RWPE1 (cell line): ENCODE data around the gene RIT2.

Experiments
- CTCF ChIA-PET: fragments of 350-600 bp; sonication (Branson Sonifier 250); formaldehyde crosslinking; extraction: SDS; loops from one replicate; lab custom pipeline; 2021; lab: Yijun Ruan, JAX
- POLR2A ChIA-PET: fragments of 400-600 bp; formaldehyde crosslinking; extraction: SDS; loops from one replicate; lab custom pipeline; 2020; ENCODE audit warnings: antibody characterized with exemption; ENCODE audit not compliant: low non-redundant PET; lab: Yijun Ruan, JAX
- DNase-seq: peaks from one replicate; pipeline ENCODE4 v3.0.0; 2012; ENCODE audit warnings: low spot score
- H3K27ac ChIP-seq: fragments of 450-650 bp; 2 replicates; pipeline ENCODE4 v1.5.1; 2017
- TF ChIP-seq, protein P1 (sequence below): fragments of 450-650 bp; conservative IDR thresholded peaks from 2 replicates; pipeline ENCODE4 v1.5.1; 2017; ENCODE audit warnings: low read depth, mild to moderate bottlenecking

RIT2 gene

DNA sequence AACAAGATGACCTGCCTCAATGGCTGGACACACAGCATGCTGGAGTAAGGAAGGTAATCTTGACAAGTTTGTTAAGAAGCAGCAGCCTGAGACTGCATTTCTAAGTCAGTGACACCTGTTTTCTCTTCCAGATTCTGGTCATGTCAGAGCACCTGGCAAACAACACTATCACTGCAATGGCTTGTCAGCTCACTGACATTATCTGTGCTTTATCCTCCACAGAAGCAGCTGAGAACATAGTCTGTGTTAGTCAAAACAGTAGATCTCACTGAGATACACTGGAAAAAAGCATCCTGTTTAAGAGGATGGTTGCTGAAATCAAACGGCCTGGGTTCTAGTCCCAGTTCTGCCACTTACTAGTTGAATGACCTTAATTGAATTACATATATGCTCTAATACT is 355.2 kb downstream of the RIT2 start:
- TF ChIP-seq, protein P1, sequence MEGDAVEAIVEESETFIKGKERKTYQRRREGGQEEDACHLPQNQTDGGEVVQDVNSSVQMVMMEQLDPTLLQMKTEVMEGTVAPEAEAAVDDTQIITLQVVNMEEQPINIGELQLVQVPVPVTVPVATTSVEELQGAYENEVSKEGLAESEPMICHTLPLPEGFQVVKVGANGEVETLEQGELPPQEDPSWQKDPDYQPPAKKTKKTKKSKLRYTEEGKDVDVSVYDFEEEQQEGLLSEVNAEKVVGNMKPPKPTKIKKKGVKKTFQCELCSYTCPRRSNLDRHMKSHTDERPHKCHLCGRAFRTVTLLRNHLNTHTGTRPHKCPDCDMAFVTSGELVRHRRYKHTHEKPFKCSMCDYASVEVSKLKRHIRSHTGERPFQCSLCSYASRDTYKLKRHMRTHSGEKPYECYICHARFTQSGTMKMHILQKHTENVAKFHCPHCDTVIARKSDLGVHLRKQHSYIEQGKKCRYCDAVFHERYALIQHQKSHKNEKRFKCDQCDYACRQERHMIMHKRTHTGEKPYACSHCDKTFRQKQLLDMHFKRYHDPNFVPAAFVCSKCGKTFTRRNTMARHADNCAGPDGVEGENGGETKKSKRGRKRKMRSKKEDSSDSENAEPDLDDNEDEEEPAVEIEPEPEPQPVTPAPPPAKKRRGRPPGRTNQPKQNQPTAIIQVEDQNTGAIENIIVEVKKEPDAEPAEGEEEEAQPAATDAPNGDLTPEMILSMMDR = no peak
- CTCF ChIA-PET = no interaction called here
- POLR2A ChIA-PET = no interaction called here
- no peak for DNase-seq
- no peak overlapping the region for H3K27ac ChIP-seq

- H3K27ac ChIP-seq = no peak overlapping the region
- ChIA-PET POLR2A (no interaction called here), CTCF (no interaction called here)
- DNase-seq = no peak
- TF ChIP-seq, protein P1 = no peak
Observed at GRCh38 chr18:42758852-42759251, 356.6 kb downstream of the RIT2 start.

- TF ChIP-seq, protein P1 = no peak
- DNase-seq = no peak
- CTCF ChIA-PET = no interaction called here
- POLR2A ChIA-PET = no interaction called here
- no peak overlapping the region for H3K27ac ChIP-seq
Observed at GRCh38 chr18:42756214-42756613, 359.3 kb downstream of the RIT2 start.

- POLR2A ChIA-PET = no interaction called here
- CTCF ChIA-PET = no interaction called here
- DNase-seq = no peak
- no peak overlapping the region for H3K27ac ChIP-seq
- TF ChIP-seq, protein P1 = no peak
Observed at GRCh38 chr18:42752916-42753315, 362.6 kb downstream of the RIT2 start.

- POLR2A ChIA-PET = no interaction called here
- TF ChIP-seq, protein P1 = no peak
- DNase-seq = no peak
- CTCF ChIA-PET = no interaction called here
- no peak overlapping the region for H3K27ac ChIP-seq
Observed at GRCh38 chr18:42746794-42747193, 368.7 kb downstream of the RIT2 start.

DNA sequence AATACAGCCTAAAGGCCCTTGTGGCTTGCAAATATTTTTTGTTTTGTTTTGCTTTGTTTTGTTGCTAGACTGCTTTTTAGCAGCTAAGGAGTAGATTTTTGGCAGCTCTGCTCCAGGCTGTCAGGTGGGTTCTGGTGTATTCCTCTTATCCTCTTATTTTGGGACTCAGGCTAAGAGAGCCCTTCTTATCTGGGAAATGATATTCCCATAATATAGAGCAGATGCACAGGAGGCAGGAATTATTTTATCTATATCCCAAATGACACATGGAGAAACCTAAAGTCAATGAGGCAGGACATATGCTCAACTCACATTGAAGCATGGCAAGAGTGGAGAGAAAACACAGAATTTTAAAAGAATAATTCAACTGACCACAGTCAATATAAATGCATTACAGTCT is 369.6 kb downstream of the RIT2 start:
- ChIA-PET POLR2A (no interaction called here), CTCF (no interaction called here)
- no peak for DNase-seq
- no peak overlapping the region for H3K27ac ChIP-seq
- TF ChIP-seq, protein P1 = no peak

DNA sequence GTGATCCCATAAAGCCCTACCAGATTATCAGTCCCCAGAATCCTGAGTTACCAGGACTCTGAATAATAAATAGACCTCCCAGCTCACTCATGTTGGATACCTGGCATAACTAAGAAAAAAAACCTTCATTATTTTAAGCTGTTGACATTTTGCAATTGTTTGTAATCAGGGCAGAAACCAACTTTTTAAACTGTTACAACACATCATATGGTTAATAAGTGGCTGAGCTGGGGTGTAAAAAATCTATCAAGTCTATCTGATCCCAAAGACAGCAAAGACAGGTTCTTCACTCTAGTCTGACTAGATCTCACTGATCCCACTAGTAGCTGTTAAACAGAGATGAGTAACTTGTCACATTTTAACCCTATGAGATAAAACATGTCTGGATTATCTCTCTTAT is 370.3 kb downstream of the RIT2 start:
- POLR2A ChIA-PET = no interaction called here
- CTCF ChIA-PET = no interaction called here

More for the DNA sequence above, 370.3 kb downstream of the RIT2 start:
- no peak for DNase-seq
- TF ChIP-seq, protein P1 = no peak
- no peak overlapping the region for H3K27ac ChIP-seq
